ENCODE data around the gene GMPR. TPM values are rescaled to one million over a fixed set of nuclear protein-coding genes. Genes with fewer than 3 reads are reported as not detected.

GMPR gene
- total RNA-seq, 1 experiment from 2014 or later = 1.4 TPM

- Mint-ChIP-seq H3K27ac (ENCODE audit: unreplicated experiment) (no peak overlapping the region), H3K4me3 (ENCODE audit: low read depth, unreplicated experiment) (no peak overlapping the region), H3K36me3 (ENCODE audit: insufficient read depth, unreplicated experiment) (no peaks in the 10 kb centered on the region), H3K4me1 (ENCODE audit: low read depth, unreplicated experiment) (peaks cover 12% of the 10 kb centered on the region), H3K9me3 (ENCODE audit: low read depth, unreplicated experiment) (no peaks in the 10 kb centered on the region), H3K27me3 (ENCODE audit: unreplicated experiment) (no peaks in the 10 kb centered on the region)
- CTCF ChIA-PET = no interaction called here
- no TSS peak for BruUV-seq (replicated peaks)
- TF ChIP-seq CTCF (IDR thresholded peaks at IDR 0.05; ENCODE audit: unreplicated experiment) = no peak
- no peak for DNase-seq
- intact Hi-C loops (cut with micrococcal nuclease; ENCODE audit: unreplicated experiment) = no loop called here
Measured at GRCh38 chr6:16344756-16345155, 106.4 kb downstream of the GMPR start.

Other genes with a start within 250 kb of the GMPR start
- gene MYLIP, start 109.5 kb upstream of the GMPR start, total RNA-seq (2022) = 8.1 and 10.1 TPM in 2 replicates

Data from Calu3 (cell line).